ENCODE measurements around the gene C12orf57.

DNA sequence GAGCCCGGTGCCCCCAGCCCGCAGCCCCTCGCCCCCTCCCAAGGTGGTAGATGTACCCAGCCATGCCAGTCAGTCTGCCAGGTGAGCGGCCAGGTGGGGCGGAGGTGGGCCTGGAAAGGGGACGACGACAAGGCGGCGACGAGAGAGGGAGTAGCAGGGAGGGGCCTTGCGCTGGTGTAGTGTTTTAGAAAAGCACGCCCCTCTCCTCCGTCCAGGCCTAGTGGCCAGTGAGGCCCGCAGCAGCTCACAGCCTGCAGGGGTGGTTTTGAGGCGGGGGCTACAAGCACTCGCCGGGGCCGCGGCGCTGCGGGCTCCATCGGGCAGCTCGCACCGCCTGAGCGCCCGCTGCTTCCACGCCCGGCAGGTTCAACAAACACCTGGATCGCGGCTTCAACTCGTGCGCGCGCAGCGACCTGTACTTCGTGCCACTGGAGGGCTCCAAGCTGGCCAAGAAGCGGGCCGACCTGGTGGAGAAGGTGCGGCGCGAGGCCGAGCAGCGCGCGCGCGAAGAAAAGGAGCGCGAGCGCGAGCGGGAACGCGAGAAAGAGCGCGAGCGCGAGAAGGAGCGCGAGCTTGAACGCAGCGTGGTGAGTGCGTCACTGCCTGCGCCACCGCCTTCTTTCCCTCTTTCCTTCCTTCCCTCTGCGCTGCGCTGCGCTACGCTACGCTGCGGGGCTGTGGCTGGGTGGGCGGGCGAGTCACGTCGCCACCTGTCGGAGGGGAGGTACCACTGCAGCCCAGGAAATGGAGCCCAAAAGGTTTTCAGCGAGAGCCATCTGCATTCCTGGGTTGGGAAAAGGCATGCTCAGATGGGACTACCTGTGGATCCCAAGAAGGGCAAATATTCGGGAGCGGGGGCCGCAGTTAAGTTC, 6.1 kb upstream of the C12orf57 start:
- TF ChIP-seq, protein P1, sequence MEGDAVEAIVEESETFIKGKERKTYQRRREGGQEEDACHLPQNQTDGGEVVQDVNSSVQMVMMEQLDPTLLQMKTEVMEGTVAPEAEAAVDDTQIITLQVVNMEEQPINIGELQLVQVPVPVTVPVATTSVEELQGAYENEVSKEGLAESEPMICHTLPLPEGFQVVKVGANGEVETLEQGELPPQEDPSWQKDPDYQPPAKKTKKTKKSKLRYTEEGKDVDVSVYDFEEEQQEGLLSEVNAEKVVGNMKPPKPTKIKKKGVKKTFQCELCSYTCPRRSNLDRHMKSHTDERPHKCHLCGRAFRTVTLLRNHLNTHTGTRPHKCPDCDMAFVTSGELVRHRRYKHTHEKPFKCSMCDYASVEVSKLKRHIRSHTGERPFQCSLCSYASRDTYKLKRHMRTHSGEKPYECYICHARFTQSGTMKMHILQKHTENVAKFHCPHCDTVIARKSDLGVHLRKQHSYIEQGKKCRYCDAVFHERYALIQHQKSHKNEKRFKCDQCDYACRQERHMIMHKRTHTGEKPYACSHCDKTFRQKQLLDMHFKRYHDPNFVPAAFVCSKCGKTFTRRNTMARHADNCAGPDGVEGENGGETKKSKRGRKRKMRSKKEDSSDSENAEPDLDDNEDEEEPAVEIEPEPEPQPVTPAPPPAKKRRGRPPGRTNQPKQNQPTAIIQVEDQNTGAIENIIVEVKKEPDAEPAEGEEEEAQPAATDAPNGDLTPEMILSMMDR (IDR thresholded peaks at IDR 0.05; ENCODE audit: insufficient read depth, low read length): peak; percentile 95
- TF ChIP-seq POLR2AphosphoS5 (IDR thresholded peaks at IDR 0.05; ENCODE audit: low read depth): peak; percentile 96
- TF ChIP-seq GABPA (IDR thresholded peaks at IDR 0.05; ENCODE audit: low read depth): peak; percentile 69
- TF ChIP-seq, protein P2, sequence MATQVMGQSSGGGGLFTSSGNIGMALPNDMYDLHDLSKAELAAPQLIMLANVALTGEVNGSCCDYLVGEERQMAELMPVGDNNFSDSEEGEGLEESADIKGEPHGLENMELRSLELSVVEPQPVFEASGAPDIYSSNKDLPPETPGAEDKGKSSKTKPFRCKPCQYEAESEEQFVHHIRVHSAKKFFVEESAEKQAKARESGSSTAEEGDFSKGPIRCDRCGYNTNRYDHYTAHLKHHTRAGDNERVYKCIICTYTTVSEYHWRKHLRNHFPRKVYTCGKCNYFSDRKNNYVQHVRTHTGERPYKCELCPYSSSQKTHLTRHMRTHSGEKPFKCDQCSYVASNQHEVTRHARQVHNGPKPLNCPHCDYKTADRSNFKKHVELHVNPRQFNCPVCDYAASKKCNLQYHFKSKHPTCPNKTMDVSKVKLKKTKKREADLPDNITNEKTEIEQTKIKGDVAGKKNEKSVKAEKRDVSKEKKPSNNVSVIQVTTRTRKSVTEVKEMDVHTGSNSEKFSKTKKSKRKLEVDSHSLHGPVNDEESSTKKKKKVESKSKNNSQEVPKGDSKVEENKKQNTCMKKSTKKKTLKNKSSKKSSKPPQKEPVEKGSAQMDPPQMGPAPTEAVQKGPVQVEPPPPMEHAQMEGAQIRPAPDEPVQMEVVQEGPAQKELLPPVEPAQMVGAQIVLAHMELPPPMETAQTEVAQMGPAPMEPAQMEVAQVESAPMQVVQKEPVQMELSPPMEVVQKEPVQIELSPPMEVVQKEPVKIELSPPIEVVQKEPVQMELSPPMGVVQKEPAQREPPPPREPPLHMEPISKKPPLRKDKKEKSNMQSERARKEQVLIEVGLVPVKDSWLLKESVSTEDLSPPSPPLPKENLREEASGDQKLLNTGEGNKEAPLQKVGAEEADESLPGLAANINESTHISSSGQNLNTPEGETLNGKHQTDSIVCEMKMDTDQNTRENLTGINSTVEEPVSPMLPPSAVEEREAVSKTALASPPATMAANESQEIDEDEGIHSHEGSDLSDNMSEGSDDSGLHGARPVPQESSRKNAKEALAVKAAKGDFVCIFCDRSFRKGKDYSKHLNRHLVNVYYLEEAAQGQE (IDR thresholded peaks at IDR 0.05; ENCODE audit: insufficient replicate concordance, low read depth): peak; percentile 56
- no peak for TF ChIP-seq SPI1 (IDR thresholded peaks at IDR 0.05; ENCODE audit: borderline replicate concordance, low read depth)
